ENCODE data around the gene NAIF1. TPM values are rescaled to one million over a fixed set of nuclear protein-coding genes. Genes with fewer than 3 reads are reported as not detected.

NAIF1 gene
- total RNA-seq, 1 experiment from 2014 or later = 14.6 TPM

DNA sequence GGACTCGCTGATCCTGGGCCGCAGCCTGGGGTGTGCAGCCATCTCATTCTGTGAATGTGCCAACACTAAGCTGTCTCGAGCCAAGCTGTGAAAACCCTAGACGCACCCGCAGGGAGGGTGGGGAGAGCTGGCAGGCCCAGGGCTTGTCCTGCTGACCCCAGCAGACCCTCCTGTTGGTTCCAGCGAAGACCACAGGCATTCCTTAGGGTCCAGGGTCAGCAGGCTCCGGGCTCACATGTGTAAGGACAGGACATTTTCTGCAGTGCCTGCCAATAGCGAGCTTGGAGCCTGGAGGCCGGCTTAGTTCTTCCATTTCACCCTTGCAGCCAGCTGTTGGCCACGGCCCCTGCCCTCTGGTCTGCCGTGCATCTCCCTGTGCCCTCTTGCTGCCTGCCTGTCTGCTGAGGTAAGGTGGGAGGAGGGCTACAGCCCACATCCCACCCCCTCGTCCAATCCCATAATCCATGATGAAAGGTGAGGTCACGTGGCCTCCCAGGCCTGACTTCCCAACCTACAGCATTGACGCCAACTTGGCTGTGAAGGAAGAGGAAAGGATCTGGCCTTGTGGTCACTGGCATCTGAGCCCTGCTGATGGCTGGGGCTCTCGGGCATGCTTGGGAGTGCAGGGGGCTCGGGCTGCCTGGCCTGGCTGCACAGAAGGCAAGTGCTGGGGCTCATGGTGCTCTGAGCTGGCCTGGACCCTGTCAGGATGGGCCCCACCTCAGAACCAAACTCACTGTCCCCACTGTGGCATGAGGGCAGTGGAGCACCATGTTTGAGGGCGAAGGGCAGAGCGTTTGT lies 40.5 kb upstream of the NAIF1 start:
- ChIA-PET CTCF (no interaction called here), POLR2A (no interaction called here)
- BruUV-seq (replicated peaks) = no TSS peak
- in situ Hi-C loops (cut with HindIII; ENCODE audit: low pct_unique_long_range_greater_than_20kb, low sequenced_read_pairs) (no loop called here), intact Hi-C loops (cut with micrococcal nuclease; ENCODE audit: unreplicated experiment) (no loop called here)
- no peak for DNase-seq (ENCODE audit: low read depth, low spot score)
- Histone ChIP-seq H3K9me3 (ENCODE audit: control insufficient read depth, insufficient read depth, low read depth, low read length) (no peaks in the 10 kb centered on the region), H3K4me1 (ENCODE audit: control insufficient read depth, insufficient read depth, low read length) (no peaks in the 10 kb centered on the region), H3K4me3 (ENCODE audit: low read depth in 2 of 2, low read length in 2 of 2) (no peak overlapping the region), H3K27ac (ENCODE audit: low read length) (no peak overlapping the region), H3K36me3 (ENCODE audit: control insufficient read depth, insufficient read depth, low read length) (no peaks in the 10 kb centered on the region), H3K27me3 (ENCODE audit: control insufficient read depth, insufficient read depth, low read length) (no peaks in the 10 kb centered on the region)
- TF ChIP-seq, protein P1, sequence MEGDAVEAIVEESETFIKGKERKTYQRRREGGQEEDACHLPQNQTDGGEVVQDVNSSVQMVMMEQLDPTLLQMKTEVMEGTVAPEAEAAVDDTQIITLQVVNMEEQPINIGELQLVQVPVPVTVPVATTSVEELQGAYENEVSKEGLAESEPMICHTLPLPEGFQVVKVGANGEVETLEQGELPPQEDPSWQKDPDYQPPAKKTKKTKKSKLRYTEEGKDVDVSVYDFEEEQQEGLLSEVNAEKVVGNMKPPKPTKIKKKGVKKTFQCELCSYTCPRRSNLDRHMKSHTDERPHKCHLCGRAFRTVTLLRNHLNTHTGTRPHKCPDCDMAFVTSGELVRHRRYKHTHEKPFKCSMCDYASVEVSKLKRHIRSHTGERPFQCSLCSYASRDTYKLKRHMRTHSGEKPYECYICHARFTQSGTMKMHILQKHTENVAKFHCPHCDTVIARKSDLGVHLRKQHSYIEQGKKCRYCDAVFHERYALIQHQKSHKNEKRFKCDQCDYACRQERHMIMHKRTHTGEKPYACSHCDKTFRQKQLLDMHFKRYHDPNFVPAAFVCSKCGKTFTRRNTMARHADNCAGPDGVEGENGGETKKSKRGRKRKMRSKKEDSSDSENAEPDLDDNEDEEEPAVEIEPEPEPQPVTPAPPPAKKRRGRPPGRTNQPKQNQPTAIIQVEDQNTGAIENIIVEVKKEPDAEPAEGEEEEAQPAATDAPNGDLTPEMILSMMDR (IDR thresholded peaks at IDR 0.05) = no peak
- no peak for TF ChIP-seq POLR2AphosphoS5 (IDR thresholded peaks at IDR 0.05; ENCODE audit: low read depth, low read length)
- no peak for TF ChIP-seq SIN3A (IDR thresholded peaks at IDR 0.05; ENCODE audit: borderline replicate concordance, insufficient read depth, low read depth, low read length)
- no peak for TF ChIP-seq TCF7L2 (IDR thresholded peaks at IDR 0.05; ENCODE audit: low read depth, low read length)
- TF ChIP-seq, protein P2, sequence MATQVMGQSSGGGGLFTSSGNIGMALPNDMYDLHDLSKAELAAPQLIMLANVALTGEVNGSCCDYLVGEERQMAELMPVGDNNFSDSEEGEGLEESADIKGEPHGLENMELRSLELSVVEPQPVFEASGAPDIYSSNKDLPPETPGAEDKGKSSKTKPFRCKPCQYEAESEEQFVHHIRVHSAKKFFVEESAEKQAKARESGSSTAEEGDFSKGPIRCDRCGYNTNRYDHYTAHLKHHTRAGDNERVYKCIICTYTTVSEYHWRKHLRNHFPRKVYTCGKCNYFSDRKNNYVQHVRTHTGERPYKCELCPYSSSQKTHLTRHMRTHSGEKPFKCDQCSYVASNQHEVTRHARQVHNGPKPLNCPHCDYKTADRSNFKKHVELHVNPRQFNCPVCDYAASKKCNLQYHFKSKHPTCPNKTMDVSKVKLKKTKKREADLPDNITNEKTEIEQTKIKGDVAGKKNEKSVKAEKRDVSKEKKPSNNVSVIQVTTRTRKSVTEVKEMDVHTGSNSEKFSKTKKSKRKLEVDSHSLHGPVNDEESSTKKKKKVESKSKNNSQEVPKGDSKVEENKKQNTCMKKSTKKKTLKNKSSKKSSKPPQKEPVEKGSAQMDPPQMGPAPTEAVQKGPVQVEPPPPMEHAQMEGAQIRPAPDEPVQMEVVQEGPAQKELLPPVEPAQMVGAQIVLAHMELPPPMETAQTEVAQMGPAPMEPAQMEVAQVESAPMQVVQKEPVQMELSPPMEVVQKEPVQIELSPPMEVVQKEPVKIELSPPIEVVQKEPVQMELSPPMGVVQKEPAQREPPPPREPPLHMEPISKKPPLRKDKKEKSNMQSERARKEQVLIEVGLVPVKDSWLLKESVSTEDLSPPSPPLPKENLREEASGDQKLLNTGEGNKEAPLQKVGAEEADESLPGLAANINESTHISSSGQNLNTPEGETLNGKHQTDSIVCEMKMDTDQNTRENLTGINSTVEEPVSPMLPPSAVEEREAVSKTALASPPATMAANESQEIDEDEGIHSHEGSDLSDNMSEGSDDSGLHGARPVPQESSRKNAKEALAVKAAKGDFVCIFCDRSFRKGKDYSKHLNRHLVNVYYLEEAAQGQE (IDR thresholded peaks at IDR 0.05; ENCODE audit: insufficient read depth in 1 of 2, low read depth in 2 of 2, low read length in 1 of 2) = no peak
- ATAC-seq = no peak

DNA sequence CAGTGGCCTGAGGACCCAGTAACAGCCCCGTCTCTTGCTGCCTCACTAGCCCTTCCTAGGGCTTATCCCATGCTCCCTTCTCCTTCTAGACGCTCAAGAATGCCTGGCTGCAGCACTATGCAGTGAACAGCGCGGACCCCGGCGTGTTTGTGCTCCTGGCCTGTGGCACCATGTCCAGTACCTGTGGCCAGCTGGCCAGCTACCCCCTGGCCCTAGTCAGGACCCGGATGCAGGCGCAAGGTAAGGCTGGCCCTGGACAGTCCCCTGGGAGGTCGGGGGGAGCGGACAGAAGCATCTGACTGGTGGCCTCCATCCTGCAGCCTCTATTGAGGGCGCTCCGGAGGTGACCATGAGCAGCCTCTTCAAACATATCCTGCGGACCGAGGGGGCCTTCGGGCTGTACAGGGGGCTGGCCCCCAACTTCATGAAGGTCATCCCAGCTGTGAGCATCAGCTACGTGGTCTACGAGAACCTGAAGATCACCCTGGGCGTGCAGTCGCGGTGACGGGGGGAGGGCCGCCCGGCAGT lies 39.9 kb upstream of the NAIF1 start:
- no peak overlapping the region for H3K4me3 ChIP-seq (ENCODE audit: low read depth in 2 of 2, low read length in 2 of 2)
- H3K36me3 ChIP-seq (ENCODE audit: control insufficient read depth, insufficient read depth, low read length) = no peaks in the 10 kb centered on the region
- ChIA-PET CTCF (no interaction called here), POLR2A (no interaction called here)
- H3K4me1 ChIP-seq (ENCODE audit: control insufficient read depth, insufficient read depth, low read length) = no peaks in the 10 kb centered on the region
- DNase-seq (ENCODE audit: low read depth, low spot score) (no peak), ATAC-seq (no peak)
- in situ Hi-C loops (cut with HindIII; ENCODE audit: low pct_unique_long_range_greater_than_20kb, low sequenced_read_pairs) = no loop called here
- H3K27ac ChIP-seq (ENCODE audit: low read length) = no peak overlapping the region
- BruUV-seq (replicated peaks) = no TSS peak
- H3K27me3 ChIP-seq (ENCODE audit: control insufficient read depth, insufficient read depth, low read length) = no peaks in the 10 kb centered on the region
- no peaks in the 10 kb centered on the region for H3K9me3 ChIP-seq (ENCODE audit: control insufficient read depth, insufficient read depth, low read depth, low read length)
- intact Hi-C loops (cut with micrococcal nuclease; ENCODE audit: unreplicated experiment) = no loop called here
- TF ChIP-seq, protein P1 (IDR thresholded peaks at IDR 0.05) = no peak
